ENCODE results near the gene CNNM4. TPM values are rescaled to one million over a fixed set of nuclear protein-coding genes. Genes with fewer than 3 reads are reported as not detected.

The CNNM4 gene
- total RNA-seq, 2 donors from 2014 or later = 6.5 TPM

DNA sequence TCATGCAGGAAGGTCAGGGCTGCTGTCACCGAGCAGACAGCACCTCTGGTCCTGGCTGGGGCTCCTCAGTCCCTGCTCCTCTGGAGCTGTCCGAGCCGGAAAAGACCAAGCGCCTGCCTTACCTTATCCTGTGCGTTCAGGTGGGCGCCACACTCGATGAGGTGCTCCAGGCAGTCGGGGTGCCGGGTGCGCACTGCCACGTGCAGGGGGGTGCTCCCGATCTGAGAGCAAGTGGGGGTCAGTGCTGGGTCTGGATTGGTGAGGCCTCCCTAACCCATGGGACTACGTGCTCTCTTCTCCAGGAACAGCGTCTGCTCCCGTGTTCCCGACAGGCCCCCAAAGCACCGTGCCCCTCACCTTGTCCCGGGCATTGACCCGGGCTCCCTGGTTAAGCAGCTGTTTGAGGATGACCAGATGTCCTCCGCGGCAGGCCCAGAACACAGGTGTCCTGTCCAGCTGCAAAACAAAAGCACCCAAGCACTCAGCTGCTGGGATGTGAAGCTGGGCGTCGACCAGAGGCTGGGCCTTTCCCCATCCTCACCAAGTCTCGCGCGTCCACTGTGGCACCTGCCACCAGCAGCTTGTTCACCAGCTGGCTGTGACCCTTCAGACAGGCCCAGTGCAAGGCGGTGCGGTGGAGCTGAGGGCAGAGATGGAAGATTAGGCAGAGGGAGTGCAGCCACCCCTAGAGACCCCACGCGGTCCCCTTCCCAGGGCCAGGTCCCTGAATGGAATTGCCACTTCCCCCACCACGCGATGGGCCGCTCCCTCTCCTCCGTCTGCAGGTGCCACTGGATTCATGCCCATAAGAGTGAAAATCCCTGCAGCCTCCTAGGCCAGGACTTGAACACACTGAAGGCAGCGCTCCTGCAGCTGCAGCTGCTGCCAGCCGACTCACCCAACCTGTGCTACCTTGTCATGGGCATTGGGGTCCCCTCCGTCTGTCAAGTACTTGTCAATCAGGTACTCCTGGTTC lies 79.5 kb downstream of the CNNM4 start:
- no peak for TF ChIP-seq CTCF (IDR thresholded peaks at IDR 0.05)
- no peaks in the 10 kb centered on the region for H3K27me3 ChIP-seq (replicated peaks; ENCODE audit: insufficient read depth)
- H3K4me3 ChIP-seq = no peak overlapping the region
- peaks cover 0 to 10% of the 10 kb centered on the region in 2 donors for H3K4me1 ChIP-seq (ENCODE audit: control insufficient read depth in 1 of 2, low read depth in 2 of 2)
- H3K27ac ChIP-seq = no peak overlapping the region
- peaks cover 9% of the 10 kb centered on the region for H3K36me3 ChIP-seq
- DNase-seq (ENCODE audit: low spot score) (no peak), ATAC-seq (ENCODE audit: insufficient number of reproducible peaks, low FRiP score, low read depth) (no peak)
- no peaks in the 10 kb centered on the region for H3K9me3 ChIP-seq

DNA sequence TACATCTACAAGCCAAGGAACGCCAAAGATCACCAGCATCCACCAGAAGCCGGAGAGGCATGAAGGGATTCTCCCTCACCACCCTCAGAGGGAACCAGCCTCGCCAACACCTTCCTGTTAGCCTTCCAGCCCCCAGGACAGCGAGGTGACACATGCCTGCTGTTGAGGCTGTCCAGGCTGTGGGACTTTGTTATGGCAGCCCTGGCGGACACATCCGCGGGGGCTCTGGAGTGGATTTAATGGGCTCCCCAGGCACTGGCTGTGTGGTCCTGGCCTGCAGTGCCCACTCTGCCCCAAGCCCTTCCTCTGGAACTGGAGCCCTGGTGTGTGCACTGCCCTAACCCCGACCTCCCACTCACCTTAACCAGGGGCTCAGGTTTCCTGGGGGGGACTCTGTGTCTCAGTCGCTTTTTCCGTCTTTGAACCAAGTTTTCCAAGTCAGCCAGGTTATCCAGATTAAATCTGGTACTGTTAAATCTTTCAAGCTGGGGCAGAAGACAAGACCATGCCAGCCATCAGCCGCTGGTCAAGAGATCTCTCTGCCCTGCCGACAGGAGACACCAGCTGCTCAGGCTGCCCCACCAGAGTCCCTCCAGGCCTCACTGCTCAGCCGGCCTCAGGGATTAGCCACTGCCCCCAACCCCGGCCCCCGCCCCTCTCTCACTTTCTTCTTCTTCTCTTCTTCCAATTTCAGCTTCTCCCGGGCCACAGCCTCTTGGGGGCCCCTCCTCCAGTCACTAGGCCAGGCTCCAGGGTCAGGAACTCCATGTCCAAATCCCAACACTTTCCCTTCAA lies 81.2 kb downstream of the CNNM4 start:
- DNase-seq (ENCODE audit: low spot score) (no peak), ATAC-seq (ENCODE audit: insufficient number of reproducible peaks, low FRiP score, low read depth) (no peak)
- TF ChIP-seq CTCF (IDR thresholded peaks at IDR 0.05) = no peak
- Histone ChIP-seq H3K4me1 (ENCODE audit: control insufficient read depth in 1 of 2, low read depth in 2 of 2) (peaks cover 0 to 10% of the 10 kb centered on the region in 2 donors), H3K27me3 (replicated peaks; ENCODE audit: insufficient read depth) (no peaks in the 10 kb centered on the region), H3K36me3 (peaks cover 10% of the 10 kb centered on the region), H3K4me3 (no peak overlapping the region), H3K27ac (no peak overlapping the region), H3K9me3 (no peaks in the 10 kb centered on the region)

DNA sequence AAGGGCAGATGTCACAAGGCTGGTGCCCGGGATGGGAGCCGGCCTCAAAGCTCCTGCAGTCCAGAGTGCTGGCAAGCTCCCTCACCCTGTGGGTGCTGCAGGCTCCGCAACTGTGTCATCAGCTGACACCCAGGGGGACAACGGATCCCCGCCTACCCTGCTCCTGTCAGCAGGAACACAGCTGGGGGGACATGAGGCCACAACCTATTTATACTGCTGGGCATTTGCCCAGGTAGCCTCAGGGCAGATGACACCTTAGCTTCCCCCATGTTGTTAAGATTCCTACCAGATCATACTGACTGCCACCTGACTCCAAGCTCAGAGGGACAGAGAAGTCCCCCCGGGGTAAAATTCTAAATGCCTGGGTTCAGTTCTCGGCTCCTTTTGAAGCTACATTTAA lies 81.9 kb downstream of the CNNM4 start:
- Histone ChIP-seq H3K27ac (no peak overlapping the region), H3K36me3 (peaks cover 9% of the 10 kb centered on the region), H3K9me3 (no peaks in the 10 kb centered on the region), H3K27me3 (replicated peaks; ENCODE audit: insufficient read depth) (no peaks in the 10 kb centered on the region), H3K4me1 (ENCODE audit: control insufficient read depth in 1 of 2, low read depth in 2 of 2) (peaks cover 0 to 10% of the 10 kb centered on the region in 2 donors), H3K4me3 (no peak overlapping the region)
- no peak for DNase-seq (ENCODE audit: low spot score)
- TF ChIP-seq CTCF (IDR thresholded peaks at IDR 0.05) = no peak
- no peak for ATAC-seq (ENCODE audit: insufficient number of reproducible peaks, low FRiP score, low read depth)

DNA sequence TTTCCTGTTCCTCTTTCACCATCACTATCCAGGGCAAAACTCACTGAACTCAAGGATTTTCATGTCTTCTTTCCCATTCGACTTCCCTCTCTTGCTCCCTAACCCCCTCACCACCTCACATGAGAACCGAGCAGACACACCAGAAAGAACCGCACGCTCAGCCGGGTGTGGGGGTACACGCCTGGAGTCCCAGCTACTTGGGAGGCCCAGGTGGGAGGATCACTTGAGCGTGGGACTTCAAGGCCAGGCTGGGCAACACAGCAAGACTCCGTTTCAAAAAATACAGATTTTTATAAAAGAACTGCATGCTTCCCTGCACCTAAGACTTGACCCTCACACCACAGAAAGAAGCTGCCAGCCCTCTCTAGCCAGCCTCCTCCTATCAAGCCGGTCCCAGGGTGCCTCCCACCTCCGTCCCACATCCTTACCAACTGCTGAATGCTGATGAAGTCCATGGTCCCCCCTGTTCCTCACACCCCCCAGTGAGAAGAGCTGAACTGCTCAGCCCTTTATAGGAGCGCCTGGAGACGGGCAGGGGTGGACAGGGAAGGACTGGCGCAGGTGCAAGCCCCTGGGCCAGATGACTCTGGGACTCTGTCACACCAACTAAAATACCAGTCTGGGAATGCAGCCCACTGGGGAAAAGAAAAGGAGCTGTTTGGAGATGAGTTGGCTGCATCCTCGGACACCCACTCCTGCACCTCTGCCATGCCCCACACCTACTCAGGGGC lies 83.0 kb downstream of the CNNM4 start, which contains the start of gene ANKRD23:
ANKRD23 (minus strand) TSS at position 484 of the 731 bp plus-strand sequence; CDS start at position 455, 29 bp downstream.
- peaks cover 0 to 10% of the 10 kb centered on the region in 2 donors for H3K4me1 ChIP-seq (ENCODE audit: control insufficient read depth in 1 of 2, low read depth in 2 of 2)
- H3K27ac ChIP-seq = no peak within 1 kb of the TSS
- DNase-seq (ENCODE audit: low spot score) = no peak
- no peaks in the 10 kb centered on the region for H3K9me3 ChIP-seq
- no peak for ATAC-seq (ENCODE audit: insufficient number of reproducible peaks, low FRiP score, low read depth)
- H3K27me3 ChIP-seq (replicated peaks; ENCODE audit: insufficient read depth) = no peaks in the 10 kb centered on the region
- no peak for TF ChIP-seq CTCF (IDR thresholded peaks at IDR 0.05)
- peaks cover 10% of the 10 kb centered on the region for H3K36me3 ChIP-seq
- H3K4me3 ChIP-seq = no peak within 1 kb of the TSS
